ENCODE results near the gene SPINK5.

- no peak for TF ChIP-seq CTCF (optimal IDR thresholded peaks at IDR 0.05 in 1 of 3, IDR thresholded peaks at IDR 0.05 in 1 of 3, conservative IDR thresholded peaks at IDR 0.05 in 1 of 3; ENCODE audit: extremely low read depth in 1 of 3, insufficient read depth in 2 of 3, low read length in 3 of 3)
- TF ChIP-seq EZH2 (IDR thresholded peaks at IDR 0.05; ENCODE audit: low read length): no peak
Observed at GRCh38 chr5:148168246-148168645, 104.5 kb downstream of the SPINK5 start, which contains the start of gene SPINK14.

All from keratinocyte (primary cell).